Measurements from ENCODE around the gene TMED10. TPM values are rescaled to one million over a fixed set of nuclear protein-coding genes. Genes with fewer than 3 reads are reported as not detected.

TMED10 gene
- total and polyA plus RNA-seq, 2 donors from 2014 or later = 222 to 401 TPM

DNA sequence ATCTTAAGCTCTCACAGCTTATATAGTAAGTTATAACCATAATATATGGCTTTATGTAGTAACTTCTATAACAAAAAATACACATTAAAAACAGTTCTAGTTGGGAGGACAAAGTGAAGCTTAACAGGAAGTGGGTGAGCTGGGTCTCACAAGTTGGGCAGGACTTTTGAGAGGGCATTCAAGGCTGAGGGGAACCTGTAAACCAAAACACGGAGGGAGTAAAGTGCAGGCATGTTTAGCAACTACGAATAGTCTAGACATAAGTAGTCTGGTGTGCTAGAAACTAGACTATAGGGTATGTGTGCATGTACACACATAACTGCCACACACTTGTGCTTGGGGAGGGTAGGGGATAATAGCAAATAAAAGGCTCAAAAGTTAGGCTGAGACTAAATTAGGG, 35.4 kb downstream of the TMED10 start:
- TF ChIP-seq, protein P1, sequence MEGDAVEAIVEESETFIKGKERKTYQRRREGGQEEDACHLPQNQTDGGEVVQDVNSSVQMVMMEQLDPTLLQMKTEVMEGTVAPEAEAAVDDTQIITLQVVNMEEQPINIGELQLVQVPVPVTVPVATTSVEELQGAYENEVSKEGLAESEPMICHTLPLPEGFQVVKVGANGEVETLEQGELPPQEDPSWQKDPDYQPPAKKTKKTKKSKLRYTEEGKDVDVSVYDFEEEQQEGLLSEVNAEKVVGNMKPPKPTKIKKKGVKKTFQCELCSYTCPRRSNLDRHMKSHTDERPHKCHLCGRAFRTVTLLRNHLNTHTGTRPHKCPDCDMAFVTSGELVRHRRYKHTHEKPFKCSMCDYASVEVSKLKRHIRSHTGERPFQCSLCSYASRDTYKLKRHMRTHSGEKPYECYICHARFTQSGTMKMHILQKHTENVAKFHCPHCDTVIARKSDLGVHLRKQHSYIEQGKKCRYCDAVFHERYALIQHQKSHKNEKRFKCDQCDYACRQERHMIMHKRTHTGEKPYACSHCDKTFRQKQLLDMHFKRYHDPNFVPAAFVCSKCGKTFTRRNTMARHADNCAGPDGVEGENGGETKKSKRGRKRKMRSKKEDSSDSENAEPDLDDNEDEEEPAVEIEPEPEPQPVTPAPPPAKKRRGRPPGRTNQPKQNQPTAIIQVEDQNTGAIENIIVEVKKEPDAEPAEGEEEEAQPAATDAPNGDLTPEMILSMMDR (IDR thresholded peaks at IDR 0.05; ENCODE audit: borderline replicate concordance, extremely low read depth, insufficient read depth) = no peak
- FAIRE-seq (no peak), DNase-seq (no peak)
- Histone ChIP-seq H3K4me1 (ENCODE audit: control insufficient read depth in 2 of 3, insufficient read depth in 2 of 3, low read depth in 1 of 3, low read length in 3 of 3) (peaks cover 3 to 12% (median 10%) of the 10 kb centered on the region in 3 donors), H3K27ac (ENCODE audit: low read depth in 2 of 2, low read length in 2 of 2) (no peak overlapping the region), H3K36me3 (ENCODE audit: control insufficient read depth in 2 of 3, insufficient read depth in 3 of 3, low read length in 3 of 3) (peaks cover 0 to 2% (median 0%) of the 10 kb centered on the region in 3 donors), H3K9me3 (ENCODE audit: control insufficient read depth in 2 of 3, insufficient read depth in 1 of 3, low read length in 3 of 3) (no peaks in the 10 kb centered on the region), H3K27me3 (ENCODE audit: control insufficient read depth, insufficient read depth, low read length) (no peaks in the 10 kb centered on the region), H3K9ac (ENCODE audit: low read length in 3 of 3) (no peak overlapping the region), H3K4me3 (ENCODE audit: low read length in 3 of 3) (no peak overlapping the region)
- intact Hi-C loops (cut with DNase I) = no loop called here

DNA sequence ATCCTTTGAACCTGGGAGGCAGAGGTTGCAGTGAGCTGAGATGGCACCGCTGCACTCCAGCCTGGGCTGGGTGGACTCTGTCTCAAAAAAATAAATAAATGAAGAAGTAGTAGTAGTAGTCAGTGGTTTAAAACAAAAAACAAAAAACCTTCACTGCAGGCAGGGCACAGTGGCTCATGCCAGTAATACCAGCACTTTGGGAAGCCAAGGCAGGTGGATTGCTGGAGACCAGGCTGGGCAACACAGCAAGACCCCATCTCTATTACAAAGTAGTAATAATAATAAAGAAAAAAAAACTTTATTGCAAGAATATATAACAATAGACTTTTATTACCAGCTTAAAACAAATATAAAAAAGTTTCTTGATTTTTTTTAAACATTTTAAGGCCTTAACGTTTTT, 35.8 kb downstream of the TMED10 start:
- no peak overlapping the region for H3K9ac ChIP-seq (ENCODE audit: low read length in 3 of 3)
- intact Hi-C loops (cut with DNase I) = no loop called here
- peaks cover 0 to 2% (median under 1%) of the 10 kb centered on the region in 3 donors for H3K36me3 ChIP-seq (ENCODE audit: control insufficient read depth in 2 of 3, insufficient read depth in 3 of 3, low read length in 3 of 3)
- FAIRE-seq = no peak
- H3K27me3 ChIP-seq (ENCODE audit: control insufficient read depth, insufficient read depth, low read length) = no peaks in the 10 kb centered on the region
- no peak overlapping the region for H3K27ac ChIP-seq (ENCODE audit: low read depth in 2 of 2, low read length in 2 of 2)
- peaks cover 3 to 11% (median 10%) of the 10 kb centered on the region in 3 donors for H3K4me1 ChIP-seq (ENCODE audit: control insufficient read depth in 2 of 3, insufficient read depth in 2 of 3, low read depth in 1 of 3, low read length in 3 of 3)
- no peak overlapping the region for H3K4me3 ChIP-seq (ENCODE audit: low read length in 3 of 3)
- H3K9me3 ChIP-seq (ENCODE audit: control insufficient read depth in 2 of 3, insufficient read depth in 1 of 3, low read length in 3 of 3) = no peaks in the 10 kb centered on the region
- TF ChIP-seq, protein P1 (IDR thresholded peaks at IDR 0.05; ENCODE audit: borderline replicate concordance, extremely low read depth, insufficient read depth) = no peak
- no peak for DNase-seq

DNA sequence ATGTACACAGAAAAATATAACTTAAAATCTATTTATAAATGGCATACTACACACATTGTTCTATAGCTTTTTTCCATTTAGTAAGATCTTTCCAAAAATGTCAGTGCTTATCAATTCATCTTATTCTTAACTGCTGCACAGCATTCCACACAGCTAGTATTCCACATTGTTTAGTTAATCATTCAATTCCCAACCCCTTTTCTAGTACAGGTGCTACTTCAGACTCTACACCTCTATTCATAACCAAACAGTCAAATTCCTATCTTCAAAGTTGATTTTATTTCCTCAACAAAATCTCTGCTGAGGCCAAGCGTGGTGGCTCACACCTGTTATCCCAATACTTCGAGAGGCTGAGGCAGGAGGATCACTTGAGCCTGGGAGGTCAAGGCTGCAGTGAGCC, 37.2 kb downstream of the TMED10 start:
- Histone ChIP-seq H3K4me3 (ENCODE audit: low read length in 3 of 3) (no peak overlapping the region), H3K4me1 (ENCODE audit: control insufficient read depth in 2 of 3, insufficient read depth in 2 of 3, low read depth in 1 of 3, low read length in 3 of 3) (peaks cover 3 to 11% (median 10%) of the 10 kb centered on the region in 3 donors), H3K9me3 (ENCODE audit: control insufficient read depth in 2 of 3, insufficient read depth in 1 of 3, low read length in 3 of 3) (no peaks in the 10 kb centered on the region), H3K27ac (ENCODE audit: low read depth in 2 of 2, low read length in 2 of 2) (no peak overlapping the region), H3K36me3 (ENCODE audit: control insufficient read depth in 2 of 3, insufficient read depth in 3 of 3, low read length in 3 of 3) (peaks cover 8 to 10% (median 8%) of the 10 kb centered on the region in 3 donors), H3K9ac (ENCODE audit: low read length in 3 of 3) (no peak overlapping the region), H3K27me3 (ENCODE audit: control insufficient read depth, insufficient read depth, low read length) (no peaks in the 10 kb centered on the region)
- FAIRE-seq (no peak), DNase-seq (peak in 2 of 5 donors; percentile 34 to 44)
- intact Hi-C loops (cut with DNase I) = loop anchor here (10.0 kb wide), 1 partner anchor 346 kb away; no protein-coding TSS in a partner anchor
- TF ChIP-seq, protein P1 (IDR thresholded peaks at IDR 0.05; ENCODE audit: borderline replicate concordance, extremely low read depth, insufficient read depth) = no peak

DNA sequence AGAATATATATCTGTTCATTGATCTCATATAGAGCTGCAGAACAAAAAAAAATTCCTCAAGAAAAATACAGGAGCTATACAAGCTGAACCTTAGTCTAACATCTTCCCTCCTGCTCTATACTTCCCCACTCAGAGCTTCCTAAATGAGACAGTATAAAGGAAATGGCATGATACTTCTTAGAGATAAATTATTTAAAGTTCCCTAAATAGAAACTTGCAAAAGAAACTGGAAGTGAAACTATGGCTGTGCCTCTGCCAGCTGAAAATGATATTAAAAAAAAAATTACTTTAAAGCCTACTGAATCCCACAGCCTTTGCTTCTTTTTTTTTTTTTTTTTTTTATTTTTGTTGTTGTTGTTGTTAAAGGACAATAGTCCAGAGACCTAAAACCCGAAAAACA, 37.9 kb downstream of the TMED10 start:
- H3K4me3 ChIP-seq (ENCODE audit: low read length in 3 of 3) = no peak overlapping the region
- FAIRE-seq (peak; percentile 3), DNase-seq (peak in 1 of 5 donors; percentile 18)
- no peaks in the 10 kb centered on the region for H3K9me3 ChIP-seq (ENCODE audit: control insufficient read depth in 2 of 3, insufficient read depth in 1 of 3, low read length in 3 of 3)
- TF ChIP-seq, protein P1 (IDR thresholded peaks at IDR 0.05; ENCODE audit: borderline replicate concordance, extremely low read depth, insufficient read depth) = no peak
- H3K27ac ChIP-seq (ENCODE audit: low read depth in 2 of 2, low read length in 2 of 2) = peak overlapping the region in 1 of 2 donors; percentile 23
- intact Hi-C loops (cut with DNase I) = loop anchor here (10.0 kb wide), 1 partner anchor 346 kb away; no protein-coding TSS in a partner anchor
- H3K36me3 ChIP-seq (ENCODE audit: control insufficient read depth in 2 of 3, insufficient read depth in 3 of 3, low read length in 3 of 3) = peaks cover 8 to 14% (median 14%) of the 10 kb centered on the region in 3 donors
- peak overlapping the region in 1 of 3 donors; percentile 2 for H3K9ac ChIP-seq (ENCODE audit: low read length in 3 of 3)
- no peaks in the 10 kb centered on the region for H3K27me3 ChIP-seq (ENCODE audit: control insufficient read depth, insufficient read depth, low read length)
- H3K4me1 ChIP-seq (ENCODE audit: control insufficient read depth in 2 of 3, insufficient read depth in 2 of 3, low read depth in 1 of 3, low read length in 3 of 3) = peaks cover 3 to 10% (median 8%) of the 10 kb centered on the region in 3 donors

All from kidney (tissue), 14 donors.